Left ventricle myocardium inferior (tissue), 1 donor: Measurements from ENCODE around the gene DCC. TPM values are rescaled to one million over a fixed set of nuclear protein-coding genes. Genes with fewer than 3 reads are reported as not detected.

Experiments
- DNase-seq: peaks from one replicate; pipeline ENCODE4 v3.0.0-alpha.2; 2020
- H3K27ac ChIP-seq: fragments of 200-600 bp; replicated peaks from 2 replicates; pipeline ENCODE4 v1.8.0; 2021
- H3K27me3 ChIP-seq: fragments of 200-600 bp; 2 replicates; pipeline ENCODE4 v1.8.0; 2021; ENCODE audit warnings: low read depth
- H3K36me3 ChIP-seq: fragments of 200-600 bp; 2 replicates; pipeline ENCODE4 v1.8.0; 2021
- H3K4me1 ChIP-seq: fragments of 200-600 bp; 2 replicates; pipeline ENCODE4 v1.8.0; 2021
- H3K4me3 ChIP-seq: fragments of 200-600 bp; 2 replicates; pipeline ENCODE4 v1.8.0; 2021; ENCODE audit warnings: mild to moderate bottlenecking, moderate library complexity
- H3K9me3 ChIP-seq: fragments of 200-600 bp; replicated peaks from 2 replicates; pipeline ENCODE4 v1.8.0; 2021
- CTCF ChIP-seq: fragments of 200-600 bp; IDR thresholded peaks from 2 replicates; pipeline ENCODE4 v1.8.0; 2021; ENCODE audit warnings: antibody characterized with exemption, mild to moderate bottlenecking, borderline replicate concordance
- intact Hi-C: fragments of 100-400 bp; cut with micrococcal nuclease; formaldehyde crosslinking; loops from one replicate; pipeline ENCODE4 v1.11.0; 2022
- total RNA-seq: library from RNA; stranded (reverse); fragmentation: NEBNext Ultra II Directional; extraction: Animal tissue kit (Norgen Biotek cat#: 25700); gene quantifications from one replicate; pipeline ENCODE4 v1.2.1, GENCODE V29; 2021
- donor health status: DM: no; HTN: yes; CAD: no; lungs with severe emphysema.

The DCC gene
- total RNA-seq, 1 donor from 2014 or later = not detected

- intact Hi-C loops = no loop called here
- Histone ChIP-seq H3K27ac (no peak overlapping the region), H3K9me3 (no peaks in the 10 kb centered on the region), H3K4me3 (no peak overlapping the region), H3K4me1 (no peaks in the 10 kb centered on the region), H3K36me3 (no peaks in the 10 kb centered on the region), H3K27me3 (no peaks in the 10 kb centered on the region)
- TF ChIP-seq CTCF = no peak
- DNase-seq = no peak
Measured at GRCh38 chr18:52459890-52460289, 119.9 kb downstream of the DCC start.

GRCh38 chr18:52462853-52463252, 122.9 kb downstream of the DCC start:
- TF ChIP-seq CTCF = no peak
- intact Hi-C loops = no loop called here
- DNase-seq = no peak

GRCh38 chr18:52465391-52465790, 125.4 kb downstream of the DCC start:
- H3K36me3 ChIP-seq = no peaks in the 10 kb centered on the region
- intact Hi-C loops = no loop called here
- TF ChIP-seq CTCF = no peak

More at GRCh38 chr18:52462853-52463252, 122.9 kb downstream of the DCC start:
- H3K27ac ChIP-seq = no peak overlapping the region
- H3K4me1 ChIP-seq = no peaks in the 10 kb centered on the region
- no peak overlapping the region for H3K4me3 ChIP-seq
- no peaks in the 10 kb centered on the region for H3K27me3 ChIP-seq
- H3K36me3 ChIP-seq = no peaks in the 10 kb centered on the region
- H3K9me3 ChIP-seq = no peaks in the 10 kb centered on the region

GRCh38 chr18:52468496-52468895, 128.5 kb downstream of the DCC start:
- no peaks in the 10 kb centered on the region for H3K36me3 ChIP-seq
- H3K4me3 ChIP-seq = no peak overlapping the region
- TF ChIP-seq CTCF = no peak
- intact Hi-C loops = no loop called here
- H3K9me3 ChIP-seq = no peaks in the 10 kb centered on the region
- H3K27me3 ChIP-seq = peaks cover 6% of the 10 kb centered on the region
- H3K27ac ChIP-seq = no peak overlapping the region
- no peaks in the 10 kb centered on the region for H3K4me1 ChIP-seq
- DNase-seq = no peak

More at GRCh38 chr18:52465391-52465790, 125.4 kb downstream of the DCC start:
- Histone ChIP-seq H3K4me1 (no peaks in the 10 kb centered on the region), H3K9me3 (no peaks in the 10 kb centered on the region), H3K27me3 (peaks cover 6% of the 10 kb centered on the region), H3K27ac (no peak overlapping the region), H3K4me3 (no peak overlapping the region)
- DNase-seq = no peak

GRCh38 chr18:52475325-52475724, 135.3 kb downstream of the DCC start:
- Histone ChIP-seq H3K4me3 (no peak overlapping the region), H3K27me3 (no peaks in the 10 kb centered on the region), H3K4me1 (no peaks in the 10 kb centered on the region), H3K9me3 (no peaks in the 10 kb centered on the region), H3K27ac (no peak overlapping the region), H3K36me3 (no peaks in the 10 kb centered on the region)
- TF ChIP-seq CTCF = no peak
- no peak for DNase-seq
- intact Hi-C loops = no loop called here

GRCh38 chr18:52481116-52481515, 141.1 kb downstream of the DCC start:
- H3K27me3 ChIP-seq = no peaks in the 10 kb centered on the region
- no peak for TF ChIP-seq CTCF
- intact Hi-C loops = no loop called here

More at GRCh38 chr18:52481116-52481515, 141.1 kb downstream of the DCC start:
- Histone ChIP-seq H3K9me3 (no peaks in the 10 kb centered on the region), H3K27ac (no peak overlapping the region), H3K4me1 (no peaks in the 10 kb centered on the region), H3K4me3 (no peak overlapping the region), H3K36me3 (no peaks in the 10 kb centered on the region)
- no peak for DNase-seq
